ENCODE data around the gene SLC10A6. TPM values are rescaled to one million over a fixed set of nuclear protein-coding genes. Genes with fewer than 3 reads are reported as not detected.

Gene SLC10A6, protein sequence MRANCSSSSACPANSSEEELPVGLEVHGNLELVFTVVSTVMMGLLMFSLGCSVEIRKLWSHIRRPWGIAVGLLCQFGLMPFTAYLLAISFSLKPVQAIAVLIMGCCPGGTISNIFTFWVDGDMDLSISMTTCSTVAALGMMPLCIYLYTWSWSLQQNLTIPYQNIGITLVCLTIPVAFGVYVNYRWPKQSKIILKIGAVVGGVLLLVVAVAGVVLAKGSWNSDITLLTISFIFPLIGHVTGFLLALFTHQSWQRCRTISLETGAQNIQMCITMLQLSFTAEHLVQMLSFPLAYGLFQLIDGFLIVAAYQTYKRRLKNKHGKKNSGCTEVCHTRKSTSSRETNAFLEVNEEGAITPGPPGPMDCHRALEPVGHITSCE
- total RNA-seq: not detected in 2 replicates

DNA sequence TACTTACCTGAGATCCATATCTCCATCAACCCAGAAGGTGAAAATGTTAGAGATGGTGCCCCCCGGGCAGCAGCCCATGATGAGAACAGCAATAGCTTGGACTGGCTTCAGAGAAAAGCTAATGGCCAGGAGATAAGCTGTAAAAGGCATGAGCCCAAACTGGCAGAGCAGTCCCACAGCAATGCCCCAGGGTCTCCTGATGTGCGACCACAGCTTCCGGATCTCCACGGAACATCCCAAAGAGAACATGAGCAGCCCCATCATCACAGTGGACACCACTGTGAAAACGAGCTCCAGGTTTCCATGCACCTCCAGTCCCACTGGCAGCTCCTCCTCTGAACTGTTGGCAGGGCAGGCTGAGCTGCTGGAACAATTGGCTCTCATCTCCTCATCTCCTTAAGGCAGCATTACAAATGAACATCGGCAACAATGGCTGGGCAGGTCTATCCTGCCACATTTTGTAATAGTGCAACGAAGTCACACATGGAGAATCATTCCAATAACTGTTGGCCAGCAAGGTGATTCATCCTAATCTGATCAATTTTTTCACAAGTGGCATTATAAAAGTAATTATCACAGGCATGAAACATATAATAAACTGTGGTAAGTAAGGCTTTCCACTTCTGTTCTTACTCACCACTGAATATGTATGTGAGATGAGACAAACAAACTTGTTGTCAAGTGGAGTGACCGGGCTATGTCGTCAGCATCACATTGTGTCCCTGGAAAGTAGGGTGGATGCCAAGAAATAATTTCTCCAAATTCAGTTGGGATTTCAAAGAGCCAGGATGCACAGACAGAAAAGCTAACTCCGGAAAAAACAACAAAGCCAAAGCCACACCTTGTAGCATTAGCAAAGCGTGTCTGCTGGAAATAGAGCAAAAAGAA is at the start of gene SLC10A6:
Gene SLC10A6, minus strand, starts transcription at position 653 of the 888 bp plus-strand sequence. Its CDS starts 269 bp downstream, at position 384.

DNA sequence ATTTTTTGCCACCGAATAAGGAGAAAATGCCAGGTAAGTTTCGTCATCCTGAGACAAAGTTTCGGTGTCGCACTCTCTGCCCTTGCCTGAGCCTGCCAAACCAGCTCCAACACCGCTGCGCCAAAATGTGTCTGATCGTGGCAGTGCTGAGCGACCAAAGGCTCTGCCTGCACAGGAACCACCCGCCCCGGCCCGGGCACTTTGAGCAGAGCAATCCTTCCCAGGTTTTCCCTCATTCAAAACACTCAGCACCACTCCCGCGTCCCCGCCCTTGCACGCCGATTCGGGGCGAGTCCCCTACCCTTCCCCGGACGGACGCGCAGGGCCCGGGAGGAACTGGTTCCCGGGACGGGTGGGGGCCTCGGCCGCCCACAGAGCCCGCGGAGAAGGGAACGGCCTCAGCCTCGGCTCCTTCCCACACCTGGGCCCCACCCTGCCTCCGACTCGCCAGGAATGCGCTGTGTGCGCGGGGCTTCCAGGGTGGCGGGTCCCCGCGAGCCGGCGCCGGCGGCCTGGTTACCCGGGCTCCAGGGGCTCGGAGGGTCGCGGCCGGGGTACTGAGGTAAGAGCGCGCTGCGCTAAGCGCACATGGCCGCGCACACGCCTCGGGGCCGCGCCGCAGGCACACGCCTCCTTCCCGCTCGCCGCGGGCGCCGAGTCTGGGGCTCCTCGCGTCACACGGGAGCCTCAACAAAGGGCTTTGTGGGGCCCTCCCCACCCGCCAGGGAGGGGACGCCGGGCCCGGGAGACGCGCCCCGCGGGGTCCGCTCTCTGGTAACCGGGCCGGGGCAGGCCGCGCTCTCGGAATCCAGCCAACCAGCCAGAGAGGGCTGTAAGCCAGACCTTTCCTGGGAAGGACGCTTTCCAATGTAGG is 42.8 kb upstream of the SLC10A6 start, which contains the start of gene C4orf36:
Gene C4orf36, minus strand, starts transcription at position 661 of the 874 bp plus-strand sequence. CDS start 902 bp downstream, outside the sequence.

Other genes starting within 250 kb of the SLC10A6 start
- gene C4orf36, start 43.0 kb upstream of the SLC10A6 start, total RNA-seq: 0.86 TPM in 1 of 2 replicates, not detected in the other
- 13.6 and 20.2 TPM in 2 replicates for gene AFF1, start 85.6 kb upstream of the SLC10A6 start, total RNA-seq